NOMO-1 (cell line): Measurements from ENCODE around the gene PTPRC.

Experiments
- DNase-seq, 2 experiments: peaks; one replicate each; lab custom pipeline; 2025; ENCODE audit not compliant: unreplicated experiment in 2 of 2; lab: John Stamatoyannopoulos, UW

The PTPRC gene

DNA sequence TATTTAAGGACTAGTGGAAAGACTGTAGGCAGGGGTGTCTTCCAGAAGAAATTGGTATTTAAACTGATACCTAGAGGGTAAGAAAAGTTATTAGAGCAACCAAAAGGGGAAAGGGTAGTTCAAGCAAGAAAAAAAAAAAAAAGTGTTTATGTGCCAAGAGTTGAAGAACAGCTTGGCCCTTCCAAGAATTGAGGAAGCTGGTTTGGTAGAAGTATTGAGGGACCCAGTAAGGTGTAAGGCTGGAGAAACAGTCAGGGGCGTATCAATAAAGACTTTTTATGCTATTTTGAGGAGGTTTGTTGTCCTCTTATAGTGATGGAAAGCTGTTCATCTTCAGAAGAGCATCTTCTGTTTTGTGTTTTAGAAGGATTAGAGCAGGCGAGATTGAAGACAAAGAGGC lies 108.3 kb downstream of the PTPRC start:
- DNase-seq: peak in 1 of 2 experiments; percentile 5

DNA sequence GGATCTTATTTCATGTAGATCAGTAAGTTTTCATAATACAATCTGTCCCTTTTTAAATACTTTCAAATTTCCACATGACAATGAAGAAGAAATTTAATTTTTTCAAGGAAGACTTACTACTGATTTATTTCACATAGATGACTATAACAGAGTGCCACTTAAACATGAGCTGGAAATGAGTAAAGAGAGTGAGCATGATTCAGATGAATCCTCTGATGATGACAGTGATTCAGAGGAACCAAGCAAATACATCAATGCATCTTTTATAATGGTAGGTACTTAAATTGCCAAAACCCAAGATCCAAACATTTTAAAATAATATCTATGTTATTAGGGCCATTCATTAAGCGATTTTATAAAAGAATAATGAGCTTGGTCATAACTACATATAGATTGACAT lies 110.4 kb downstream of the PTPRC start:
- no peak for DNase-seq

DNA sequence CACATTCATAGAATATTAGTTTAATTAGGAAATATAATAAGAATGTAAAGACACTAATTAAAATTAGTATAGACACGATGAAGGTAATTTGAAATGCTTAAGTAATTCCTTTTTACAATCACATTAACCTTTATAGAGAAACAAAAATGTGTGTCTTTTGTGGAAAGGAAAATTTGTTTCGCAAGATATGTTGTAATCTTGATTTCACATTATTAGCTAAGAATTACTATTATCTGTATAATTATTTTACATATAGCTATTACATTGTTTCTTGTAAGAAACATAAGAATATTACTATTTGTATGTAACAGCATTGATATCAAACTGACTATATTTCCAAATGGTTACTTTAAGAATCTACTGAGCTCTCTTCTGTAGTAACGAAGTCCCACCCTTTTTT lies 111.2 kb downstream of the PTPRC start:
- no peak for DNase-seq

DNA sequence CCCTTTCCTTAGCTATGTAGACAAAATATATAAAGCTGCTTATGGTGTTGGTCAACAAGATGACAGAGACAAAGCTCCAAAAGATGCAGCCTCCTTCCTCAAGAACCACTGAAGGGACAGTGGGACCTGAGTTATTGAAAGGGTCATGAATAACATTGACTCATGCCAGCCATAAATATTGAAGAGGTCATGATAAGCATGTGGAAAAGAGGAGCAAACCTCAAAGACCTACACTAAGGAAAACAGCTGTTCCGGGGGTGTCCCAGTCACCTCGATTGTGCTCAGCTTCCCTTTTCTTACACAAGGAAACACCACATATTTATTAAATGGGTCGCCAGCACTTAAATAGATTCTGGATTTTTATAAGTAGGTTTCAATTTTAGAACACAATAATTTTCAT lies 112.9 kb downstream of the PTPRC start:
- no peak for DNase-seq

GRCh38 chr1:198754670-198755069 lies 115.8 kb downstream of the PTPRC start:
- no peak for DNase-seq

DNA sequence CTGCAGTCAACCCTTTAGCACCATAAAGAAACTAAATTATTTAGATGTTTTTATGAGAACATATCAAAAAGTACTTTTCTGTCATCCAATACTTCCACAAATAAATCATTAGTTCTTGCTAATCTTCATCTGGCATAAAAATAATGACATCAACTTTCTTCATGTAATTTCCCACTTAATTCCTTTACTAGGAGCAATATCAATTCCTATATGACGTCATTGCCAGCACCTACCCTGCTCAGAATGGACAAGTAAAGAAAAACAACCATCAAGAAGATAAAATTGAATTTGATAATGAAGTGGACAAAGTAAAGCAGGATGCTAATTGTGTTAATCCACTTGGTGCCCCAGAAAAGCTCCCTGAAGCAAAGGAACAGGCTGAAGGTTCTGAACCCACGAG lies 116.9 kb downstream of the PTPRC start:
- DNase-seq: no peak

GRCh38 chr1:198756470-198756869 lies 117.6 kb downstream of the PTPRC start:
- DNase-seq: peak in 1 of 2 experiments; percentile 50

- DNase-seq: no peak
Observed at GRCh38 chr1:198761859-198762616, 123.2 kb downstream of the PTPRC start.

DNA sequence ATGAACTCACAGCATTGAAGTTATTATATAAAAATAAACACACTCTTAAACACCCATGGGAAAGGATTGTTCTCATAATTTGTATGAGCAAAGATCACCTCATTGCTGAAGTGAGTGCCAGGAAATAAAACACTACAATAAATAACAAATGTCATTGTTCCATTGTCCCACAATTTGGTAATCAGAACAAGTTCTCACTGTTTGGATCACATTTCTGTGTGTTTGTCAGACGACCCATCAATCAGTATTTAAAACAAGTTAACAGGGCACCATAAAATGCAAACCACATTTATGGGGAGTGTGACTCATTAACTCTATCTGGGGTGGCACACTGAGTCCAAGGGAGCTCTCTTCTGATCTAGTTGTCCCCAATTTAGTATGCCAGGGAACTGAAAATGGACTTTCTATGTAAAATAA lies 124.5 kb downstream of the PTPRC start:
- peak in 1 of 2 experiments; percentile 51 for DNase-seq

DNA sequence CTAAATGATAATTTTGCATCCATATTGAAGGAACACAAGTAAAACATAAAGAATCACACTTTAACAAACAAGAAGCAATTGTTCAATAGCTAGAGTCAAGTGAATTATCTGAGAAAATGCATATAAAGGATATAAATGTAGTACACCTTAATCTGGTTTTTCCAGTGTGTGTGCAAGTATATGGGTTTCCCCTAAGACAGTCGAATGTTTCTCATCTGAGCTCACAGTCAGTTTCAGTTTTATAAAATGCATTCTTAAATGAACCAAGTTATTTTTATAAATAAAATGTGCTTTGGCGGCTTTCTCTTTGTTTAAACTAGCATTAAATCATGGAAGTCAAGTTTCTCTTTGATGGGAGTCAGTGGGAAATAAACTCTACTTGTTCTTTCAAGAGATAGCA lies 125.9 kb downstream of the PTPRC start:
- no peak for DNase-seq

DNA sequence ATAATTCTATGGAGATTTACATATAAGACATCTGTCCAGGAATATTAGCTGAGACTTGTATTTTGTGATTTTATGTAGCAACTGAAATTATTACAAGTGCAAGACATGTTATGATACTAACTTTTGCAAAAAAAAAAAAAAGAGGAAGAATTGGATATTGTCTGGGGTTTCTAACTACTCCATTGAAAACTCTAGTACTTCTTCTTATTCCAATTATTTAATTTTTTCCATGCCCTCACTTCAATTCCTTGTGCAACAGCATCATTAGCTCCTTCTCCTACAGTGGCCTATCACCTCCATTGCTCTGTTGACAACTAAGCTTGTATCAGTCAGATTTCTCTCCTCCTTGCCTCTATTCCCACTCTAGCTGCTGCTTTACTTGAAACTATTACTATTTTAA lies 126.6 kb downstream of the PTPRC start:
- DNase-seq: peak in 1 of 2 experiments; percentile 4

DNA sequence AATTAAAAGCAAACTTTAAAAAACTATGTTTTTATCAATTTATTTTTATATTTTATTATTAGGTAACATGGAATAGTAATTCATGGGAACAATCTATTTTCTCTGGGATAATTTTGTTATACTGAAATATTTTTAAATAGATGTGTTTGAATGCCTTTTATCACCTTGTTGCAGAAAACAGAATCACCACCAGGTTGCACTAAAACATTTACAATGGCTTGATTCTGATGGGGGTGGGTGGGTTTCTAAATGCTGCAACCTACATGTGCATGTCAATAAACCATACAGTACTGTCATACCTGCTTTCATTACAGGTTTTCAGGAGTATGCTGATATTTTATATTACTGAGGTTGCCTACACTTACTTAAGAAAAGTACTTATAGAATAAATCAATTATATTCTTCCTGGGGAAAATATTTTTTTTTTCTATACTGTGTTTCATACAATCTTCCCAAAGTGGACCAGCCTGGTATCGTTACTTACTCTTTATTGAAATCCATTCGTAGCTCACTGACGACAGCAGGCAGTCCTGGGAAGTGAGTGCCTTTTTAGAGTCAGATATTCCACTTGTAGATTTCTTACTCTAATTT lies 132.8 kb downstream of the PTPRC start:
- peak; percentile 10 to 41 for DNase-seq

DNA sequence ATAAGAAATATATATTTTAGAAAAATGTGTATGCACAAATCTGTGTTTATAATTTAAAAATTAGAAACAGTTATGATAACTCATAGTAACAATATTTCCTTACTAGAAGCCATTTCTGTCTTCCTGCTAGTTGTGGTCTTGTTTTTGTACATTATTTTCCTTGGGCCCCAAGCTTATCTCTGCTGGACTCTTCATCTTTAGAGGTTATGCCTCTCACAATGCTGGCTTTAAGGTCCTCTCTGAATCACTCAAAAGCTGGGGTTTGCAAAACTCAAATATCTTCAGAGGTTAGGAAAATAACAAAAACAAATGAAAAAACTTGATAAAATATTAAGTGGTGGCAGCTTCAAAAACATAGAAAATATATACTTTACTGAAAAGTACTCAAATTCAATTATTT lies 133.8 kb downstream of the PTPRC start:
- no peak for DNase-seq

DNA sequence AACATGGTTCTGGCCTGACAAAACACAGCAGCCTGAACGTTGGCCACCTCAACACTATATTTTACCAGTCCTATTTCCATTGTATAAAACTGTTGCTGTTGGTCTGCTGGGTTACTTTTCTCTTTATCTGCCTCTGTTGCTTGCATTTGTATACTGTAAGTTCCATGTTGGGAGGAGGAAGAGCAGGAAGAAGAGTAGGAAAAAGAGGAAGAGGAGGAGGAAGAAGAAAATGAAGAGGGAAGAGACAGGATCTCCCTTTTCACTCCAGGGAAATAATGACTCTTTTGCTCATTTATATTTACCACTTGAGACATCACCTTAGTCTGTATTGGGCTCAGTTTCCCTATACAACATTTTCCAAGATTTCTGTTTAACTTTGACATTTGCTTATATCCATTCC lies 134.2 kb downstream of the PTPRC start:
- DNase-seq: no peak

DNA sequence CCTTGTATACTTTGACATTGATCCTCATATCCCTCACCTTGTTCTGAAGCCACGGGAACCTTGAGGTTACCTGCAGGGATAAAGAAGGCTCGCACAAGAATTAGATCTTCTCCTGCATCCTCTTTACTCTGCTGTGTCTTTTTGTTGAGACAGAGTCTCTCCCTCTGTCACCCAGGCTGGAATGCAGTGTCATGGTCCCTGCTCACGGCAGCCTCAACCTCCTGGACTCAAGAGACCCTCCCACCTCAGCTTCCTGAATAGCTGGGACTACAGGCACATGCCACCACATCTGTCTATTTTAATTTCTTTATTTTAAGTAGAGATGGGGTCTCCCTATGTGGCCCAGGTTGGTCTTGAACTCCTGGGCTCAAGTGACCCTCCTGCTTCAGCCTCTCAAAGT lies 134.7 kb downstream of the PTPRC start:
- no peak for DNase-seq

- DNase-seq: no peak
Observed at GRCh38 chr1:198774421-198774820, 135.6 kb downstream of the PTPRC start.

DNA sequence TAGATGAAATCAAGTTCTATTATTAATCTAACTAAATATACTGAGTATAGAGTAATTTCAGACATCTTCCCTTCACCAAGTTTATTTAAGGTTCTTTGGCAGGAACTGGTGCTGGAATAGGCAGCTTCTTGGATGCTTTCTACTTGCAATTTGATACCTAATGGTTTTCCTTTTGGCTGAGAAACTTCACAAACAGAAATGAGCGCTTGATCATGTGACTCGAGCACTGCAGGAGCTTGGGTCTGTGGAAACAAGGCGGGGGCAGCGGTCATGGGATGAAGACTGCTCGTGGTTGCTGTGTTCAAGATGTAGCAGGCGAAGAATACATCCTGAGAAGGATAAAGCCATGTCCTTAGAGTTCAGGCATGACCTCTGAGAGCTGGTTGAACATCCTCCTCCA lies 136.8 kb downstream of the PTPRC start:
- DNase-seq: no peak

DNA sequence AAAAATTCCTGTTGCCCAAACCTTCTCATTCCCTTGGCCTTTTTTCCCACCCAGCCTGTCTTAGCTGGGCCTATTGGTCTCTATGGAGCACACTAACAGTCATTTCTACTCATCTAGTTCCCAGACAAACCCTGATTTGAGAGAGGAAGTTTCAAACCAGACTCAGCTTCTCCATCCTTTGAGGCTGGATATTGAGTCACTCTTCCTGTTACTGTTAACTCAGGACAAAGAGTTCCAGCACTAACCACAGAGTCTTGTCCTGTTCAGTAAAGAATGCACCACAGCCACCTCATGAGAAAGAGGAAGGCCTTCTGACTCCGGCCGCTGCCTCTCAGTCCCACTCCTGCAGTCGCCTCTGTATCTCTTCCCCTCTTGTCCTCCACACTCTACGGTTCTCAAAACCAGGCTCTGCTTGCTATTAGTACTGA lies 137.8 kb downstream of the PTPRC start:
- peak; percentile 80 to 97 for DNase-seq

- no peak for DNase-seq
Observed at GRCh38 chr1:198778049-198778448, 139.2 kb downstream of the PTPRC start.

- DNase-seq: no peak
Observed at GRCh38 chr1:198780376-198780775, 141.5 kb downstream of the PTPRC start.

GRCh38 chr1:198788561-198789064 lies 149.8 kb downstream of the PTPRC start:
- DNase-seq: no peak

- DNase-seq: no peak
Observed at GRCh38 chr1:198793714-198794113, 154.9 kb downstream of the PTPRC start.
